ENCODE results near the gene GSTCD. TPM values are rescaled to one million over a fixed set of nuclear protein-coding genes. Genes with fewer than 3 reads are reported as not detected.

GSTCD gene
- total and polyA plus RNA-seq, 9 of the 15 experiments (the other 6 are each of a cell fraction or from before 2014, with no cell fraction given): 4.5 to 36.3 (median 16.0) TPM

Other genes with a start within 250 kb of the GSTCD start
- 79.8 and 124 TPM in 2 replicates for gene PPA2, start 234.7 kb upstream of the GSTCD start, total RNA-seq (2014; rRNA removed)
- 109 and 129 TPM in 2 replicates for gene PPA2, start 234.7 kb upstream of the GSTCD start, total RNA-seq (2014; rRNA removed; fragmentation: Illumina TruSeq; extraction: Trizol)
- gene PPA2, start 234.7 kb upstream of the GSTCD start, total RNA-seq (2015; rRNA removed; fragmentation: Illumina TruSeq; extraction: Trizol): 75.4 and 79.5 TPM in 2 replicates
- gene PPA2, start 234.7 kb upstream of the GSTCD start, total RNA-seq (2021): 104 and 107 TPM in 2 replicates
- 154 and 190 TPM in 2 replicates for gene PPA2, start 234.7 kb upstream of the GSTCD start, polyA plus RNA-seq (2011; rRNA removed)
- 48.3 and 56.7 TPM in 2 replicates for gene PPA2, start 234.7 kb upstream of the GSTCD start, polyA plus RNA-seq (2014; fragmentation: Illumina TruSeq; extraction: Trizol)
- gene PPA2, start 234.7 kb upstream of the GSTCD start, polyA plus RNA-seq (2014; fragmentation: Nextera tagmentation; extraction: Ambion mirVana): 100 to 1,000 TPM in 1 of 2 experiments, 10 to 100 TPM in 1; 81.8 to 115 TPM
- 110 and 119 TPM in 2 replicates for gene PPA2, start 234.7 kb upstream of the GSTCD start, polyA plus RNA-seq (2014; rRNA removed)
- gene ARHGEF38, start 156.2 kb upstream of the GSTCD start, total RNA-seq (2014; rRNA removed): not detected in 2 replicates
- not detected in 2 replicates for gene ARHGEF38, start 156.2 kb upstream of the GSTCD start, total RNA-seq (2014; rRNA removed; fragmentation: Illumina TruSeq; extraction: Trizol)
- gene ARHGEF38, start 156.2 kb upstream of the GSTCD start, total RNA-seq (2015; rRNA removed; fragmentation: Illumina TruSeq; extraction: Trizol): not detected in 2 replicates
- gene ARHGEF38, start 156.2 kb upstream of the GSTCD start, total RNA-seq (2021): not detected in 2 replicates
- gene ARHGEF38, start 156.2 kb upstream of the GSTCD start, polyA plus RNA-seq (2011; rRNA removed): not detected in 2 replicates
- gene ARHGEF38, start 156.2 kb upstream of the GSTCD start, polyA plus RNA-seq (2014; fragmentation: Illumina TruSeq; extraction: Trizol): not detected in 2 replicates
- under 1 TPM in 1 of 2 experiments, not detected in 1; 0.17 TPM for gene ARHGEF38, start 156.2 kb upstream of the GSTCD start, polyA plus RNA-seq (2014; fragmentation: Nextera tagmentation; extraction: Ambion mirVana)
- gene ARHGEF38, start 156.2 kb upstream of the GSTCD start, polyA plus RNA-seq (2014; rRNA removed): not detected in 2 replicates
- gene INTS12, start 95 bp upstream of the GSTCD start, total RNA-seq (2014; rRNA removed): 24.5 and 25.7 TPM in 2 replicates
- gene INTS12, start 95 bp upstream of the GSTCD start, total RNA-seq (2014; rRNA removed; fragmentation: Illumina TruSeq; extraction: Trizol): 26.8 and 28.3 TPM in 2 replicates
- 22.9 and 26.3 TPM in 2 replicates for gene INTS12, start 95 bp upstream of the GSTCD start, total RNA-seq (2015; rRNA removed; fragmentation: Illumina TruSeq; extraction: Trizol)
- 26.2 and 26.7 TPM in 2 replicates for gene INTS12, start 95 bp upstream of the GSTCD start, total RNA-seq (2021)
- gene INTS12, start 95 bp upstream of the GSTCD start, polyA plus RNA-seq (2011; rRNA removed): 44.3 and 57.1 TPM in 2 replicates
- gene INTS12, start 95 bp upstream of the GSTCD start, polyA plus RNA-seq (2014; fragmentation: Illumina TruSeq; extraction: Trizol): 51.2 and 63.7 TPM in 2 replicates
- gene INTS12, start 95 bp upstream of the GSTCD start, polyA plus RNA-seq (2014; fragmentation: Nextera tagmentation; extraction: Ambion mirVana): 10 to 100 TPM; 49.7 to 82.9 TPM
- gene INTS12, start 95 bp upstream of the GSTCD start, polyA plus RNA-seq (2014; rRNA removed): 41.2 and 42.4 TPM in 2 replicates
- not detected in 2 replicates for gene NPNT, start 186.7 kb downstream of the GSTCD start, total RNA-seq (2014; rRNA removed)
- gene NPNT, start 186.7 kb downstream of the GSTCD start, total RNA-seq (2014; rRNA removed; fragmentation: Illumina TruSeq; extraction: Trizol): not detected in 2 replicates
- gene NPNT, start 186.7 kb downstream of the GSTCD start, total RNA-seq (2015; rRNA removed; fragmentation: Illumina TruSeq; extraction: Trizol): not detected in 2 replicates
- 0.20 and 0.22 TPM in 2 replicates for gene NPNT, start 186.7 kb downstream of the GSTCD start, total RNA-seq (2021)
- not detected in 2 replicates for gene NPNT, start 186.7 kb downstream of the GSTCD start, polyA plus RNA-seq (2011; rRNA removed)
- gene NPNT, start 186.7 kb downstream of the GSTCD start, polyA plus RNA-seq (2014; fragmentation: Illumina TruSeq; extraction: Trizol): not detected in 2 replicates
- not detected for gene NPNT, start 186.7 kb downstream of the GSTCD start, polyA plus RNA-seq (2014; fragmentation: Nextera tagmentation; extraction: Ambion mirVana)
- not detected in 2 replicates for gene NPNT, start 186.7 kb downstream of the GSTCD start, polyA plus RNA-seq (2014; rRNA removed)